ENCODE measurements around the gene ZNF786.
"Not testable (repeated sequence)": the region's sequence is repeated elsewhere in the genome, so short reads cannot be mapped to it uniquely, and the experiment has no call there.

The ZNF786 gene

GRCh38 chr7:149070372-149071125 lies 20.0 kb downstream of the ZNF786 start:
- H3K27ac ChIP-seq (ENCODE audit: low read depth, low read length), result no peak overlapping the region
- peaks cover 32 to 39% of the 10 kb centered on the region in 2 experiments for H3K36me3 ChIP-seq (ENCODE audit: control insufficient read depth in 1 of 2, insufficient read depth in 2 of 2, low read length in 2 of 2)
- WGBS (ENCODE audit: extremely low coverage, insufficient coverage, insufficient read length), result no CpG with 5 or more reads among the region's 31 CpGs

GRCh38 chr7:149067869-149068268 lies 22.6 kb downstream of the ZNF786 start:
- Histone ChIP-seq H3K4ac (ENCODE audit: low read depth, low read length) (no peak overlapping the region), H2BK5ac (ENCODE audit: low read depth, low read length, poor library complexity) (no peak overlapping the region), H3K79me2 (ENCODE audit: control insufficient read depth, insufficient read depth, low read length, poor library complexity) (peaks cover 6% of the 10 kb centered on the region), H3K14ac (ENCODE audit: low read length) (no peak overlapping the region), H3K36me3 (ENCODE audit: control insufficient read depth in 1 of 2, insufficient read depth in 2 of 2, low read length in 2 of 2) (peaks cover 27 to 36% of the 10 kb centered on the region in 2 experiments), H3K4me1 (ENCODE audit: control insufficient read depth in 1 of 2, insufficient read depth in 2 of 2, low read length in 2 of 2) (peaks cover 0 to 2% of the 10 kb centered on the region in 2 experiments), H4K8ac (ENCODE audit: low read depth, low read length) (no peak overlapping the region), H3K4me3 (ENCODE audit: low read depth, low read length) (no peak overlapping the region), H3K79me1 (ENCODE audit: low read length) (peaks cover 10% of the 10 kb centered on the region), H3K18ac (ENCODE audit: low read length) (no peak overlapping the region), H3K9ac (ENCODE audit: low read length) (no peak overlapping the region), H3K23ac (ENCODE audit: low read length) (no peak overlapping the region), H3K27ac (ENCODE audit: low read depth, low read length) (no peak overlapping the region), H2BK12ac (ENCODE audit: low read length) (no peak overlapping the region), H3K4me2 (ENCODE audit: low read length) (no peak overlapping the region), H3K9me3 (ENCODE audit: insufficient read depth, low read depth, low read length) (peaks cover 4% of the 10 kb centered on the region), H2AK5ac (ENCODE audit: low read length) (no peak overlapping the region), H3K27me3 (ENCODE audit: insufficient read depth, low read length) (no peaks in the 10 kb centered on the region), H2BK120ac (ENCODE audit: insufficient read depth, low read length, poor library complexity) (no peak overlapping the region), H4K91ac (ENCODE audit: low read depth, low read length) (no peak overlapping the region), H4K12ac (ENCODE audit: low read depth, low read length) (no peak overlapping the region), H2AFZ (ENCODE audit: insufficient read depth, low read length, poor library complexity) (no peak overlapping the region)
- no peak for DNase-seq
- no CpG with 5 or more reads among the region's 4 CpGs for WGBS (ENCODE audit: extremely low coverage, insufficient coverage, insufficient read length)

More at GRCh38 chr7:149070372-149071125, 20.0 kb downstream of the ZNF786 start:
- DNase-seq, result no peak
- H3K9ac ChIP-seq (ENCODE audit: low read length), result no peak overlapping the region
- H3K79me2 ChIP-seq (ENCODE audit: control insufficient read depth, insufficient read depth, low read length, poor library complexity), result peaks cover 1% of the 10 kb centered on the region
- no peak overlapping the region for H4K8ac ChIP-seq (ENCODE audit: low read depth, low read length)
- no peaks in the 10 kb centered on the region for H3K27me3 ChIP-seq (ENCODE audit: insufficient read depth, low read length)
- peaks cover 2% of the 10 kb centered on the region for H3K79me1 ChIP-seq (ENCODE audit: low read length)
- H3K4me1 ChIP-seq (ENCODE audit: control insufficient read depth in 1 of 2, insufficient read depth in 2 of 2, low read length in 2 of 2), result no peaks in the 10 kb centered on the region
- no peak overlapping the region for H3K4ac ChIP-seq (ENCODE audit: low read depth, low read length)
- no peak overlapping the region for H2BK120ac ChIP-seq (ENCODE audit: insufficient read depth, low read length, poor library complexity)
- no peak overlapping the region for H3K4me3 ChIP-seq (ENCODE audit: low read depth, low read length)
- no peak overlapping the region for H2AK5ac ChIP-seq (ENCODE audit: low read length)
- H3K9me3 ChIP-seq (ENCODE audit: insufficient read depth, low read depth, low read length), result peaks cover 4% of the 10 kb centered on the region
- no peak overlapping the region for H4K12ac ChIP-seq (ENCODE audit: low read depth, low read length)
- H3K14ac ChIP-seq (ENCODE audit: low read length), result no peak overlapping the region
- no peak overlapping the region for H2AFZ ChIP-seq (ENCODE audit: insufficient read depth, low read length, poor library complexity)
- no peak overlapping the region for H3K4me2 ChIP-seq (ENCODE audit: low read length)
- no peak overlapping the region for H3K23ac ChIP-seq (ENCODE audit: low read length)
- H2BK12ac ChIP-seq (ENCODE audit: low read length), result no peak overlapping the region
- no peak overlapping the region for H2BK5ac ChIP-seq (ENCODE audit: low read depth, low read length, poor library complexity)
- H3K18ac ChIP-seq (ENCODE audit: low read length), result no peak overlapping the region
- no peak overlapping the region for H4K91ac ChIP-seq (ENCODE audit: low read depth, low read length)

- H3K27ac ChIP-seq (ENCODE audit: low read depth, low read length), result no peak overlapping the region
- no peak overlapping the region for H3K4me2 ChIP-seq (ENCODE audit: low read length)
- H3K79me2 ChIP-seq (ENCODE audit: control insufficient read depth, insufficient read depth, low read length, poor library complexity), result peaks cover 6% of the 10 kb centered on the region
- peaks cover 0 to 5% of the 10 kb centered on the region in 2 experiments for H3K36me3 ChIP-seq (ENCODE audit: control insufficient read depth in 1 of 2, insufficient read depth in 2 of 2, low read length in 2 of 2)
- peaks cover 0 to 2% of the 10 kb centered on the region in 2 experiments for H3K4me1 ChIP-seq (ENCODE audit: control insufficient read depth in 1 of 2, insufficient read depth in 2 of 2, low read length in 2 of 2)
- H2BK12ac ChIP-seq (ENCODE audit: low read length), result no peak overlapping the region
- H2BK120ac ChIP-seq (ENCODE audit: insufficient read depth, low read length, poor library complexity), result no peak overlapping the region
- no peak overlapping the region for H4K12ac ChIP-seq (ENCODE audit: low read depth, low read length)
- H3K14ac ChIP-seq (ENCODE audit: low read length), result no peak overlapping the region
- H4K8ac ChIP-seq (ENCODE audit: low read depth, low read length), result no peak overlapping the region
- no peak overlapping the region for H4K91ac ChIP-seq (ENCODE audit: low read depth, low read length)
- H2AFZ ChIP-seq (ENCODE audit: insufficient read depth, low read length, poor library complexity), result no peak overlapping the region
- no peaks in the 10 kb centered on the region for H3K9me3 ChIP-seq (ENCODE audit: insufficient read depth, low read depth, low read length)
- no peak for DNase-seq
- no peak overlapping the region for H3K18ac ChIP-seq (ENCODE audit: low read length)
- no peak overlapping the region for H3K4ac ChIP-seq (ENCODE audit: low read depth, low read length)
- no peak overlapping the region for H3K23ac ChIP-seq (ENCODE audit: low read length)
- H3K9ac ChIP-seq (ENCODE audit: low read length), result no peak overlapping the region
- H3K79me1 ChIP-seq (ENCODE audit: low read length), result peaks cover 10% of the 10 kb centered on the region
- no peak overlapping the region for H2BK5ac ChIP-seq (ENCODE audit: low read depth, low read length, poor library complexity)
- no peaks in the 10 kb centered on the region for H3K27me3 ChIP-seq (ENCODE audit: insufficient read depth, low read length)
- no peak overlapping the region for H3K4me3 ChIP-seq (ENCODE audit: low read depth, low read length)
- H2AK5ac ChIP-seq (ENCODE audit: low read length), result no peak overlapping the region
Observed at GRCh38 chr7:149063476-149063875, 27.0 kb downstream of the ZNF786 start.

- no CpG with 5 or more reads among the region's 10 CpGs for WGBS (ENCODE audit: extremely low coverage, insufficient coverage, insufficient read length)
- H3K27me3 ChIP-seq (ENCODE audit: insufficient read depth, low read length); H3K4me2 ChIP-seq (ENCODE audit: low read length); H3K79me2 ChIP-seq (ENCODE audit: control insufficient read depth, insufficient read depth, low read length, poor library complexity); H4K8ac ChIP-seq (ENCODE audit: low read depth, low read length); H3K9ac ChIP-seq (ENCODE audit: low read length); H2BK12ac ChIP-seq (ENCODE audit: low read length); H3K36me3 ChIP-seq (ENCODE audit: control insufficient read depth in 1 of 2, insufficient read depth in 2 of 2, low read length in 2 of 2); H3K4ac ChIP-seq (ENCODE audit: low read depth, low read length); H4K12ac ChIP-seq (ENCODE audit: low read depth, low read length); H2BK5ac ChIP-seq (ENCODE audit: low read depth, low read length, poor library complexity); DNase-seq; H3K4me3 ChIP-seq (ENCODE audit: low read depth, low read length); H3K23ac ChIP-seq (ENCODE audit: low read length); H2BK120ac ChIP-seq (ENCODE audit: insufficient read depth, low read length, poor library complexity); H3K9me3 ChIP-seq (ENCODE audit: insufficient read depth, low read depth, low read length); H2AK5ac ChIP-seq (ENCODE audit: low read length); H2AFZ ChIP-seq (ENCODE audit: insufficient read depth, low read length, poor library complexity); H3K79me1 ChIP-seq (ENCODE audit: low read length); H3K14ac ChIP-seq (ENCODE audit: low read length); H3K27ac ChIP-seq (ENCODE audit: low read depth, low read length); H3K4me1 ChIP-seq (ENCODE audit: control insufficient read depth in 1 of 2, insufficient read depth in 2 of 2, low read length in 2 of 2); H3K18ac ChIP-seq (ENCODE audit: low read length); H4K91ac ChIP-seq (ENCODE audit: low read depth, low read length): not testable (repeated sequence)
Observed at GRCh38 chr7:149062217-149062899, 28.2 kb downstream of the ZNF786 start.

Data from trophoblast cell (in vitro differentiated cells and primary cell).